AG04450 (cell line): ENCODE results near the gene TAF7. TPM values are rescaled to one million over a fixed set of nuclear protein-coding genes. Genes with fewer than 3 reads are reported as not detected.

Experiments used
- CTCF ChIA-PET: fragments of 300-600, 350-600 bp; formaldehyde crosslinking; extraction: SDS; loops from one replicate; lab custom pipeline; 2022; ENCODE audit warnings: antibody characterized with exemption, inconsistent platforms; lab: Charles Lee
- POLR2A ChIA-PET: fragments of 350-600 bp; formaldehyde crosslinking; extraction: SDS; loops from one replicate; lab custom pipeline; 2021; ENCODE audit warnings: antibody characterized with exemption, inconsistent platforms; lab: Yijun Ruan, JAX
- DNase-seq: peaks from one replicate; pipeline ENCODE4 v3.0.0-alpha.2; 2011; ENCODE audit warnings: low read depth, low spot score
- H3K27ac ChIP-seq: one replicate; pipeline ENCODE4 v1.5.1; 2012; ENCODE audit warnings: low read depth, low read length, control low read depth
- H3K27me3 ChIP-seq: one replicate; pipeline ENCODE4 v1.6.0; 2012; ENCODE audit warnings: low read length; ENCODE audit not compliant: control insufficient read depth, insufficient read depth
- H3K4me3 ChIP-seq: 2 replicates; pipeline ENCODE4 v1.5.1; 2011; ENCODE audit warnings: mild to moderate bottlenecking, low read depth, low read length, control low read depth
- H3K9me3 ChIP-seq: 2 replicates; pipeline ENCODE4 v1.5.1; 2012; ENCODE audit warnings: low read length; ENCODE audit not compliant: control insufficient read depth, insufficient read depth
- polyA plus RNA-seq: library from polyadenylated mRNA; depleted of rRNA; stranded (reverse); fragments of >200 nt; gene quantifications from 2 replicates; pipeline ENCODE4 v1.2.3, GENCODE V29; 2011; rRNA removed
- TF ChIP-seq, protein P1 (sequence below): IDR thresholded peaks from 2 replicates; pipeline ENCODE4 v1.5.1; 2011; ENCODE audit warnings: low read depth, low read length, control low read depth, inconsistent platforms

TAF7 gene
- polyA plus RNA-seq, 1 experiment = 71.0 TPM

GRCh38 chr5:141303756-141304155 is 16.8 kb downstream of the TAF7 start, which contains the start of gene SLC25A2:
Gene SLC25A2, minus strand, starts transcription at chr5:141304049. Its CDS starts 184 bp downstream, at chr5:141303865.
- POLR2A ChIA-PET = no interaction called here
- Histone ChIP-seq H3K4me3 (no peak within 1 kb of the TSS), H3K27ac (no peak within 1 kb of the TSS), H3K27me3 (no peaks in the 10 kb centered on the region), H3K9me3 (peaks cover 46% of the 10 kb centered on the region)
- DNase-seq = no peak
- TF ChIP-seq, protein P1, sequence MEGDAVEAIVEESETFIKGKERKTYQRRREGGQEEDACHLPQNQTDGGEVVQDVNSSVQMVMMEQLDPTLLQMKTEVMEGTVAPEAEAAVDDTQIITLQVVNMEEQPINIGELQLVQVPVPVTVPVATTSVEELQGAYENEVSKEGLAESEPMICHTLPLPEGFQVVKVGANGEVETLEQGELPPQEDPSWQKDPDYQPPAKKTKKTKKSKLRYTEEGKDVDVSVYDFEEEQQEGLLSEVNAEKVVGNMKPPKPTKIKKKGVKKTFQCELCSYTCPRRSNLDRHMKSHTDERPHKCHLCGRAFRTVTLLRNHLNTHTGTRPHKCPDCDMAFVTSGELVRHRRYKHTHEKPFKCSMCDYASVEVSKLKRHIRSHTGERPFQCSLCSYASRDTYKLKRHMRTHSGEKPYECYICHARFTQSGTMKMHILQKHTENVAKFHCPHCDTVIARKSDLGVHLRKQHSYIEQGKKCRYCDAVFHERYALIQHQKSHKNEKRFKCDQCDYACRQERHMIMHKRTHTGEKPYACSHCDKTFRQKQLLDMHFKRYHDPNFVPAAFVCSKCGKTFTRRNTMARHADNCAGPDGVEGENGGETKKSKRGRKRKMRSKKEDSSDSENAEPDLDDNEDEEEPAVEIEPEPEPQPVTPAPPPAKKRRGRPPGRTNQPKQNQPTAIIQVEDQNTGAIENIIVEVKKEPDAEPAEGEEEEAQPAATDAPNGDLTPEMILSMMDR = no peak
- CTCF ChIA-PET = no interaction called here

DNA sequence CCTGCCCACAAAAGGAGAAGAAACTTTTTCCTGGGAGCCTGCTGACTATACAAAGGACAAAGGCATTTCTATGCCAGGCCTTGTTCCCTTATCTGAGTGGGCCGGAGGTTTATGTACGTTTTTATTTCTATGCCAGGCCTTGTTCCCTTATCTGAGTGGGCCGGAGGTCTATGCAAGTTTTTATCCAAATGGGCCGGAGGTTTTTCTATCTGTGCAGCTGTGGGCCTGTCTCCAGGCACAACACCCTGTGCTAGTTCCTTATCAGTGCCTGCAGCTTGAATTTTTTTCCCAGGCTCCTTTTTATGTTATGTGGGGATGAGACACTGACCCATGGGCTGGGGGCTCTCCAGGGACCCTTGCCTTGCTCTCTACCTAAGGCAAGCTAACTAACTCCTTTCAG is 22.2 kb downstream of the TAF7 start:
- Histone ChIP-seq H3K9me3 (peaks cover 39% of the 10 kb centered on the region), H3K27ac (no peak overlapping the region), H3K4me3 (no peak overlapping the region), H3K27me3 (no peaks in the 10 kb centered on the region)
- TF ChIP-seq, protein P1 = no peak
- no peak for DNase-seq
- POLR2A ChIA-PET = no interaction called here
- CTCF ChIA-PET = no interaction called here

DNA sequence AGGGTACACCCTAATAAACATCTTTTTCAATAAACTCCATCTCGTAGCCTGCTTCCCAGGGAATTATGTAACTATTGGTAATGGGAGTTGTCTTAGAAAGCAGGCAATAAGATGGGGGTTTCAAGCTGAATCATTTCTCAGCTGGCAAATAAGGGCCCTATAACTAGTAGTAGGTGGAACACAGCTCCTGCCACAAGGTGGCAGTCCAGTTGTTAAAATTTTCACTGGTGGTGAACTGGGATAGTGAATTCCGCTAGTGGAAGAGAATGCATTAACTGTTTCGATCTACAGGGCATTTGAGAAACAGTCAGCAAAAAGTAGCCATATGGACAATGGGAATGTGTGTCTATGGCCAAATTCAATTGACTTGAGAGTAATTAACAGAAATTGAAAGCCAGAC is 47.7 kb downstream of the TAF7 start:
- DNase-seq = no peak
- ChIA-PET CTCF (interaction anchor here (0.8 kb wide), 1 partner anchor 291 kb away, joined by 3 read pairs; no protein-coding TSS in a partner anchor), POLR2A (no interaction called here)
- no peak overlapping the region for H3K27ac ChIP-seq
- no peaks in the 10 kb centered on the region for H3K27me3 ChIP-seq
- H3K9me3 ChIP-seq = peaks cover 42% of the 10 kb centered on the region
- no peak overlapping the region for H3K4me3 ChIP-seq
- TF ChIP-seq, protein P1 = no peak

GRCh38 chr5:141269195-141269594 is 51.4 kb downstream of the TAF7 start:
- CTCF ChIA-PET = no interaction called here
- POLR2A ChIA-PET = no interaction called here
- H3K9me3 ChIP-seq = peaks cover 42% of the 10 kb centered on the region
- no peaks in the 10 kb centered on the region for H3K27me3 ChIP-seq
- DNase-seq = no peak
- H3K4me3 ChIP-seq = no peak overlapping the region
- no peak overlapping the region for H3K27ac ChIP-seq
- TF ChIP-seq, protein P1 = no peak

Other genes starting within 250 kb of the TAF7 start
- 0.86 and 1.1 TPM in 2 replicates for gene PCDHB2, start 226.2 kb downstream of the TAF7 start, polyA plus RNA-seq
- 0.12 and 0.15 TPM in 2 replicates for gene PCDHB3, start 220.3 kb downstream of the TAF7 start, polyA plus RNA-seq
- gene PCDHB4, start 199.0 kb downstream of the TAF7 start, polyA plus RNA-seq = 0.04 and 0.06 TPM in 2 replicates
- 0.68 and 0.72 TPM in 2 replicates for gene PCDHB5, start 185.6 kb downstream of the TAF7 start, polyA plus RNA-seq
- 0.21 TPM in 2 replicates for gene PCDHB6, start 170.7 kb downstream of the TAF7 start, polyA plus RNA-seq
- gene PCDHB7, start 148.1 kb downstream of the TAF7 start, polyA plus RNA-seq = 0.61 and 0.62 TPM in 2 replicates
- gene PCDHB8, start 143.0 kb downstream of the TAF7 start, polyA plus RNA-seq = 0.20 and 0.25 TPM in 2 replicates
- 0.45 and 0.66 TPM in 2 replicates for gene PCDHB16, start 138.4 kb downstream of the TAF7 start, polyA plus RNA-seq
- gene PCDHB9, start 133.6 kb downstream of the TAF7 start, polyA plus RNA-seq = 0.22 and 0.45 TPM in 2 replicates
- 0.45 and 0.74 TPM in 2 replicates for gene PCDHB10, start 128.4 kb downstream of the TAF7 start, polyA plus RNA-seq
- gene PCDHB11, start 121.2 kb downstream of the TAF7 start, polyA plus RNA-seq = 0.16 and 0.25 TPM in 2 replicates
- gene PCDHB12, start 112.1 kb downstream of the TAF7 start, polyA plus RNA-seq = 0.32 and 0.40 TPM in 2 replicates
- gene PCDHB13, start 106.9 kb downstream of the TAF7 start, polyA plus RNA-seq = 0.60 and 0.73 TPM in 2 replicates
- gene PCDHB14, start 97.4 kb downstream of the TAF7 start, polyA plus RNA-seq = 0.98 and 1.1 TPM in 2 replicates
- 0.88 and 0.93 TPM in 2 replicates for gene PCDHB15, start 75.4 kb downstream of the TAF7 start, polyA plus RNA-seq
- not detected in 2 replicates for gene SLC25A2, start 16.7 kb downstream of the TAF7 start, polyA plus RNA-seq
- 1.9 and 2.2 TPM in 2 replicates for gene PCDHGA1, start 9.7 kb upstream of the TAF7 start, polyA plus RNA-seq
- 6.1 and 6.3 TPM in 2 replicates for gene PCDHGA2, start 18.0 kb upstream of the TAF7 start, polyA plus RNA-seq
- 0.92 and 1.2 TPM in 2 replicates for gene PCDHGA3, start 23.0 kb upstream of the TAF7 start, polyA plus RNA-seq
- gene PCDHGB1, start 29.3 kb upstream of the TAF7 start, polyA plus RNA-seq = 3.2 TPM in 2 replicates
- 6.3 and 7.6 TPM in 2 replicates for gene PCDHGA4, start 34.2 kb upstream of the TAF7 start, polyA plus RNA-seq
- gene PCDHGB2, start 39.2 kb upstream of the TAF7 start, polyA plus RNA-seq = 4.6 and 4.8 TPM in 2 replicates
- 1.4 and 1.8 TPM in 2 replicates for gene PCDHGA5, start 43.4 kb upstream of the TAF7 start, polyA plus RNA-seq
- gene PCDHGB3, start 49.5 kb upstream of the TAF7 start, polyA plus RNA-seq = 3.6 and 4.3 TPM in 2 replicates
- gene PCDHGA6, start 53.1 kb upstream of the TAF7 start, polyA plus RNA-seq = 4.7 and 4.8 TPM in 2 replicates
- 2.7 TPM in 2 replicates for gene PCDHGA7, start 62.0 kb upstream of the TAF7 start, polyA plus RNA-seq
- gene PCDHGB4, start 66.9 kb upstream of the TAF7 start, polyA plus RNA-seq = 10.3 and 10.9 TPM in 2 replicates
- gene PCDHGA8, start 71.8 kb upstream of the TAF7 start, polyA plus RNA-seq = 0.93 and 1.1 TPM in 2 replicates
- 12.5 TPM in 2 replicates for gene PCDHGB5, start 77.2 kb upstream of the TAF7 start, polyA plus RNA-seq
- 6.4 and 8.0 TPM in 2 replicates for gene PCDHGA9, start 82.0 kb upstream of the TAF7 start, polyA plus RNA-seq
- gene PCDHGB6, start 87.2 kb upstream of the TAF7 start, polyA plus RNA-seq = 3.3 and 3.8 TPM in 2 replicates
- gene PCDHGA10, start 92.2 kb upstream of the TAF7 start, polyA plus RNA-seq = 9.2 and 11.7 TPM in 2 replicates
- gene PCDHGB7, start 96.9 kb upstream of the TAF7 start, polyA plus RNA-seq = 16.2 and 17.0 TPM in 2 replicates
- 7.5 and 7.7 TPM in 2 replicates for gene PCDHGA11, start 100.3 kb upstream of the TAF7 start, polyA plus RNA-seq
- gene PCDHGA12, start 109.7 kb upstream of the TAF7 start, polyA plus RNA-seq = 3.4 and 4.3 TPM in 2 replicates
- gene PCDHGC3, start 155.2 kb upstream of the TAF7 start, polyA plus RNA-seq = 47.4 and 61.1 TPM in 2 replicates
- gene PCDHGC4, start 164.2 kb upstream of the TAF7 start, polyA plus RNA-seq = 0.46 and 0.83 TPM in 2 replicates
- gene PCDHGC5, start 168.3 kb upstream of the TAF7 start, polyA plus RNA-seq = 2.4 and 2.5 TPM in 2 replicates